IMR-90 (cell line): Measurements from ENCODE around the gene FAM83G. TPM values are rescaled to one million over a fixed set of nuclear protein-coding genes. Genes with fewer than 3 reads are reported as not detected.

Experiments used
- ATAC-seq: fragments of 200-7000 bp; cut with Tn5 transposase; 2 replicates; pipeline ENCODE4 v1.9.1; 2020; ENCODE audit warnings: low read depth, mild to moderate bottlenecking, moderate library complexity
- BruUV-seq: library from RNA; stranded (reverse); fragments of 400-500 nt; replicated peaks from 2 replicates; lab custom pipeline; 2021; lab: Mats Ljungman, UMichigan
- CTCF ChIA-PET: fragments of 300-600 bp; formaldehyde crosslinking; extraction: SDS; loops from one replicate; lab custom pipeline; 2021; ENCODE audit warnings: antibody characterized with exemption; lab: Yijun Ruan, JAX
- POLR2A ChIA-PET: fragments of 300-600 bp; sonication (Branson Sonifier 250); formaldehyde crosslinking; loops from one replicate; lab custom pipeline; 2022; ENCODE audit warnings: antibody characterized with exemption; ENCODE audit not compliant: unreplicated experiment; lab: Charles Lee
- DNase-seq: peaks from one replicate; pipeline ENCODE4 v3.0.0; 2013
- H2AFZ ChIP-seq: replicated peaks from 2 replicates; pipeline ENCODE3; 2013; ENCODE audit warnings: low read length, mild to moderate bottlenecking; ENCODE audit not compliant: poor library complexity
- H2AK5ac ChIP-seq: 2 replicates; pipeline ENCODE4 v1.6.1; 2013; ENCODE audit warnings: low read depth, low read length, inconsistent platforms
- H2AK9ac ChIP-seq: replicated peaks from 2 replicates; pipeline ENCODE3; 2013; ENCODE audit warnings: mild to moderate bottlenecking, low read depth, low read length, moderate library complexity; ENCODE audit not compliant: poor library complexity
- H2BK120ac ChIP-seq: 2 replicates; pipeline ENCODE4 v1.6.1; 2013; ENCODE audit warnings: low read depth, low read length, inconsistent platforms
- H2BK15ac ChIP-seq: 3 replicates; pipeline ENCODE4 v1.6.1; 2013; ENCODE audit warnings: low read depth, low read length, inconsistent platforms
- H2BK20ac ChIP-seq: 2 replicates; pipeline ENCODE4 v1.6.1; 2013; ENCODE audit warnings: low read depth, mild to moderate bottlenecking, inconsistent platforms, low read length, moderate library complexity
- H2BK5ac ChIP-seq: 2 replicates; pipeline ENCODE4 v1.6.1; 2013; ENCODE audit warnings: mild to moderate bottlenecking, low read depth, low read length, inconsistent platforms; ENCODE audit not compliant: poor library complexity, severe bottlenecking
- H3K14ac ChIP-seq: replicated peaks from 2 replicates; pipeline ENCODE4 v1.6.1; 2013; ENCODE audit warnings: low read depth, low read length, inconsistent platforms
- H3K18ac ChIP-seq: 2 replicates; pipeline ENCODE4 v1.6.1; 2013; ENCODE audit warnings: low read depth, low read length, control low read depth
- H3K23ac ChIP-seq: 2 replicates; pipeline ENCODE4 v1.6.1; 2013; ENCODE audit warnings: low read depth, low read length, inconsistent platforms
- H3K27ac ChIP-seq: 2 replicates; pipeline ENCODE4 v1.5.1; 2013; ENCODE audit warnings: mild to moderate bottlenecking, control low read depth, low read length; ENCODE audit not compliant: insufficient read depth
- H3K27me3 ChIP-seq: 2 replicates; pipeline ENCODE4 v1.6.1; 2013; ENCODE audit warnings: low read length; ENCODE audit not compliant: control insufficient read depth, insufficient read depth
- H3K36me3 ChIP-seq: 2 replicates; pipeline ENCODE4 v1.6.1; 2013; ENCODE audit warnings: low read length, mixed read lengths; ENCODE audit not compliant: control insufficient read depth, insufficient read depth
- H3K4ac ChIP-seq: 2 replicates; pipeline ENCODE4 v1.6.1; 2013; ENCODE audit warnings: low read depth, low read length, inconsistent platforms
- H3K4me1 ChIP-seq: 2 replicates; pipeline ENCODE4 v1.6.1; 2013; ENCODE audit warnings: low read length, mixed read lengths; ENCODE audit not compliant: control insufficient read depth, insufficient read depth
- H3K4me2 ChIP-seq: 2 replicates; pipeline ENCODE4 v1.6.1; 2013; ENCODE audit warnings: low read depth, mild to moderate bottlenecking, control low read depth, low read length, moderate library complexity
- H3K4me3 ChIP-seq: 2 replicates; pipeline ENCODE4 v1.5.1; 2013; ENCODE audit warnings: low read depth, mild to moderate bottlenecking, control low read depth, low read length, moderate library complexity; ENCODE audit not compliant: insufficient read depth
- H3K56ac ChIP-seq: 2 replicates; pipeline ENCODE4 v1.6.1; 2013; ENCODE audit warnings: low read length, inconsistent platforms; ENCODE audit not compliant: insufficient read depth; ENCODE audit errors: extremely low read depth
- H3K79me1 ChIP-seq, 2 experiments: 2 replicates each; pipeline ENCODE4 v1.6.1; 2013; ENCODE audit warnings: low read length in 2 of 2, inconsistent platforms in 1 of 2, low read depth in 1 of 2
- H3K9ac ChIP-seq: 2 replicates; pipeline ENCODE4 v1.6.1; 2013; ENCODE audit warnings: low read depth, low read length, control low read depth
- H3K9me1 ChIP-seq: 2 replicates; pipeline ENCODE4 v1.6.1; 2013; ENCODE audit warnings: low read length, inconsistent platforms; ENCODE audit not compliant: insufficient read depth
- H3K9me3 ChIP-seq: 2 replicates; pipeline ENCODE4 v1.6.1; 2013; ENCODE audit warnings: low read length; ENCODE audit not compliant: control insufficient read depth, insufficient read depth
- H4K20me1 ChIP-seq: 2 replicates; pipeline ENCODE4 v1.6.1; 2013; ENCODE audit warnings: low read length, inconsistent platforms; ENCODE audit not compliant: insufficient read depth
- H4K5ac ChIP-seq: 2 replicates; pipeline ENCODE4 v1.6.1; 2013; ENCODE audit warnings: mild to moderate bottlenecking, low read depth, low read length, control low read depth
- H4K8ac ChIP-seq, 2 experiments: 2 replicates each; pipeline ENCODE4 v1.6.1; 2013; ENCODE audit warnings: low read depth in 2 of 2, low read length in 2 of 2, control low read depth in 1 of 2, inconsistent platforms in 1 of 2
- H4K91ac ChIP-seq: 2 replicates; pipeline ENCODE4 v1.6.1; 2013; ENCODE audit warnings: low read depth, low read length, inconsistent platforms; ENCODE audit not compliant: insufficient read depth
- BHLHE40 ChIP-seq: fragments of 150-350 bp; IDR thresholded peaks from 2 replicates; pipeline ENCODE4 v1.6.1; 2016; ENCODE audit warnings: mild to moderate bottlenecking, low read depth, low read length
- CHD1 ChIP-seq: IDR thresholded peaks from 2 replicates; pipeline ENCODE4 v1.6.1; 2012; ENCODE audit warnings: low read depth, low read length, improper control_type of control experiment
- ELK1 ChIP-seq: fragments of 150-350 bp; IDR thresholded peaks from 2 replicates; pipeline ENCODE4 v1.6.1; 2016; ENCODE audit warnings: low read depth, mild to moderate bottlenecking, low read length, moderate library complexity, borderline replicate concordance
- FOS ChIP-seq: fragments of 150-350 bp; IDR thresholded peaks from 2 replicates; pipeline ENCODE4 v1.6.1; 2016; ENCODE audit warnings: low read depth, low read length
- POLR2A ChIP-seq: IDR thresholded peaks from 2 replicates; pipeline ENCODE4 v1.6.1; 2012; ENCODE audit warnings: mild to moderate bottlenecking, low read depth, low read length
- RCOR1 ChIP-seq: IDR thresholded peaks from 2 replicates; pipeline ENCODE4 v1.6.1; 2012; ENCODE audit warnings: mild to moderate bottlenecking, low read length, improper control_type of control experiment; ENCODE audit not compliant: insufficient replicate concordance
- WGBS, 2 experiments: methylation state at CpG; one replicate each; pipeline versions ENCODE4 v1.1.5 to v1.1.7; 2013; ENCODE audit warnings: missing lambda C conversion rate in 2 of 2; ENCODE audit not compliant: insufficient read length in 1 of 2; ENCODE audit errors: extremely low coverage in 2 of 2; 5-methylcytosine and 5-hydroxymethylcytosine counted together
- dilution Hi-C: fragments of 300-500 bp; cut with HindIII; formaldehyde crosslinking; loops from one replicate; pipeline ENCODE4 v1.14.3; 2018; ENCODE audit warnings: low sequenced_read_pairs; ENCODE audit not compliant: unreplicated experiment
- in situ Hi-C: fragments of 300-500 bp; cut with MboI; formaldehyde crosslinking; loops from 3 replicates; pipeline ENCODE4 v1.14.3; 2019; ENCODE audit warnings: low sequenced_read_pairs, inconsistent platforms, mixed read lengths
- intact Hi-C: fragments of 100-400 bp; cut with micrococcal nuclease; formaldehyde crosslinking; loops from 2 replicates; pipeline ENCODE4 v1.10.0; 2022
- polyA plus RNA-seq, 3 experiments: library from polyadenylated mRNA; depleted of rRNA; stranded (reverse); fragments of >200 nt; gene quantifications; 2 replicates each; pipeline ENCODE4 v1.2.3, GENCODE V29; 2012; ENCODE audit warnings: low replicate concordance in 1 of 3
- total RNA-seq: library from RNA; depleted of rRNA; stranded (reverse); fragments of >200 nt; gene quantifications from 2 replicates; pipeline ENCODE4 v1.2.3, GENCODE V29; 2012

Gene FAM83G
- total and polyA plus RNA-seq, 2 of the 4 experiments (the other 2 are of a cell fraction): 9.5 to 12.6 TPM

DNA sequence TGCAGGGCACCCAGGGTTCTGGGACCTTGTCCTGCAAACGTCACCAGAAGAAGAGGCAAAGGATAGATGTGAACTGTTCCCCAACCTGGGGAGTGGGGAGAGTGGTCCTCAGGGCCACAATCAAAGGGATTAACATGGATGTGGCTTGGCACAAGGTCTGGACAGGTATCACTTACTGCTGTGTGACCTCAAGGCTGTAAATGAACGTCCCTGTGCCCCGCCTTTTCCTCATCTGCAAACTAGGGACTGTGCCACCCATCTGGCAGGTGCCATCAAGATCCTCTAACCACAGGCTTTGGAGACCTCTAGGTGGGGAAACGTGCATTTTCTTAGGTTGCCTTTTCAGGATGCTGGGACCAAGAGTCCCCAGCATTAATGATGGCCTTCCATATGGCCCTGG is 27.5 kb downstream of the FAM83G start:
- CTCF ChIA-PET: no interaction called here
- no peak overlapping the region for H2BK120ac ChIP-seq
- TF ChIP-seq RCOR1 (no peak), ELK1 (no peak), POLR2A (no peak), FOS (no peak), BHLHE40 (no peak), CHD1 (no peak)
- dilution Hi-C loops (no loop called here), in situ Hi-C loops (no loop called here), intact Hi-C loops (no loop called here)
- no peaks in the 10 kb centered on the region for H3K27me3 ChIP-seq
- H3K23ac ChIP-seq: no peak overlapping the region
- H3K4me2 ChIP-seq: no peak overlapping the region
- H2BK20ac ChIP-seq: no peak overlapping the region
- no peak overlapping the region for H3K4ac ChIP-seq
- no peak overlapping the region for H2AK5ac ChIP-seq
- no peak overlapping the region for H3K18ac ChIP-seq
- H3K4me3 ChIP-seq: no peak overlapping the region
- DNase-seq (no peak), ATAC-seq (no peak)
- H2BK5ac ChIP-seq: no peak overlapping the region
- H3K9me1 ChIP-seq: peaks cover 13% of the 10 kb centered on the region
- no peak overlapping the region for H4K5ac ChIP-seq
- no peak overlapping the region for H3K56ac ChIP-seq
- no peaks in the 10 kb centered on the region for H4K20me1 ChIP-seq
- no TSS peak for BruUV-seq
- peaks cover 12% of the 10 kb centered on the region for H3K4me1 ChIP-seq
- H2AFZ ChIP-seq: no peak overlapping the region
- WGBS, 2 experiments: 89% methylated on average over 3 of the region's 4 CpGs; no CpG with 5 or more reads in 1 of the 2 experiments
- no peak overlapping the region for H3K14ac ChIP-seq
- no peak overlapping the region for H4K8ac ChIP-seq
- no peak overlapping the region for H3K27ac ChIP-seq
- no peaks in the 10 kb centered on the region for H3K9me3 ChIP-seq
- H2BK15ac ChIP-seq: no peak overlapping the region
- H2AK9ac ChIP-seq: no peak overlapping the region
- no peak overlapping the region for H3K9ac ChIP-seq
- H3K79me1 ChIP-seq: peaks cover 16 to 40% of the 10 kb centered on the region in 2 experiments
- no peak overlapping the region for H4K91ac ChIP-seq
- H3K36me3 ChIP-seq: peaks cover 38% of the 10 kb centered on the region
- POLR2A ChIA-PET: no interaction called here
